ENCODE data around the gene SIVA1. TPM values are rescaled to one million over a fixed set of nuclear protein-coding genes. Genes with fewer than 3 reads are reported as not detected.
A peak's percentile ranks its signal among the peaks of the same experiment; 100 is the strongest.

Gene SIVA1
- total and polyA plus RNA-seq, 2 of the 4 experiments (the other 2 are of a cell fraction): 166 to 184 TPM

GRCh38 chr14:104754213-104754851 lies 1.4 kb downstream of the SIVA1 start:
- Histone ChIP-seq H4K91ac (ENCODE audit: insufficient read depth, low read depth, low read length) (no peak overlapping the region), H3K18ac (ENCODE audit: low read depth, low read length) (no peak overlapping the region), H2BK15ac (ENCODE audit: low read depth, low read length) (no peak overlapping the region), H3K27me3 (ENCODE audit: control insufficient read depth, insufficient read depth, low read length) (no peaks in the 10 kb centered on the region), H3K9ac (ENCODE audit: low read depth, low read length) (peak overlapping the region; percentile 87), H2BK120ac (ENCODE audit: low read depth, low read length) (no peak overlapping the region), H3K56ac (ENCODE audit: extremely low read depth, insufficient read depth, low read length) (no peak overlapping the region), H2AK9ac (replicated peaks; ENCODE audit: low read depth, low read length, poor library complexity) (peak overlapping the region; percentile 73), H2AFZ (replicated peaks; ENCODE audit: low read length, poor library complexity) (no peak overlapping the region), H4K5ac (ENCODE audit: low read depth, low read length) (no peak overlapping the region), H2BK5ac (ENCODE audit: low read depth, low read length, poor library complexity, severe bottlenecking) (no peak overlapping the region), H2BK20ac (ENCODE audit: low read depth, low read length) (no peak overlapping the region), H4K20me1 (ENCODE audit: insufficient read depth, low read length) (peaks cover 48% of the 10 kb centered on the region), H3K9me3 (ENCODE audit: control insufficient read depth, insufficient read depth, low read length) (no peaks in the 10 kb centered on the region), H3K23ac (ENCODE audit: low read depth, low read length) (peak overlapping the region; percentile 60; the same call in 1 of the 2 replicates), H3K14ac (replicated peaks; ENCODE audit: low read depth, low read length) (no peak overlapping the region), H3K4me3 (ENCODE audit: insufficient read depth, low read depth, low read length) (peak overlapping the region; percentile 88), H3K27ac (ENCODE audit: insufficient read depth, low read length) (no peak overlapping the region; the same call in 1 of the 2 replicates), H3K79me1 (ENCODE audit: low read depth in 1 of 2, low read length in 2 of 2) (peaks cover 8 to 57% of the 10 kb centered on the region in 2 experiments; a peak in 2 of 4 replicates), H3K9me1 (ENCODE audit: insufficient read depth, low read length) (peaks cover 6% of the 10 kb centered on the region), H4K8ac (ENCODE audit: low read depth in 2 of 2, low read length in 2 of 2) (no peak overlapping the region), H3K4ac (ENCODE audit: low read depth, low read length) (0 out of 2 replicates have a peak overlapping the region, but pooled peaks have one; percentile 69), H3K4me1 (ENCODE audit: control insufficient read depth, insufficient read depth, low read length) (peaks cover 16% of the 10 kb centered on the region), H3K36me3 (ENCODE audit: control insufficient read depth, insufficient read depth, low read length) (peaks cover 33% of the 10 kb centered on the region), H2AK5ac (ENCODE audit: low read depth, low read length) (no peak overlapping the region), H3K4me2 (ENCODE audit: low read depth, low read length) (peak overlapping the region; percentile 96)
- POLR2A ChIA-PET (ENCODE audit: unreplicated experiment): no interaction called here
- DNase-seq: no peak
- no peak for TF ChIP-seq SMC3 (IDR thresholded peaks at IDR 0.05; ENCODE audit: low read depth, low read length)
- TF ChIP-seq POLR2A (IDR thresholded peaks at IDR 0.05; ENCODE audit: low read depth, low read length): no peak
- no peak for TF ChIP-seq USF2 (IDR thresholded peaks at IDR 0.05; ENCODE audit: low read depth, low read length)
- no peak for TF ChIP-seq MXI1 (IDR thresholded peaks at IDR 0.05; ENCODE audit: borderline replicate concordance, low read depth, low read length)
- TF ChIP-seq MAZ (IDR thresholded peaks at IDR 0.05; ENCODE audit: borderline replicate concordance, low read depth, low read length): no peak
- TF ChIP-seq CEBPB (IDR thresholded peaks at IDR 0.05; ENCODE audit: low read depth, low read length): no peak
- no peak for TF ChIP-seq RAD21 (IDR thresholded peaks at IDR 0.05; ENCODE audit: low read length)
- no peak for TF ChIP-seq RFX5 (IDR thresholded peaks at IDR 0.05; ENCODE audit: low read depth, low read length)
- TF ChIP-seq FOS (IDR thresholded peaks at IDR 0.05; ENCODE audit: low read depth, low read length): no peak
- TF ChIP-seq CHD1 (IDR thresholded peaks at IDR 0.05; ENCODE audit: low read depth, low read length): no peak
- TF ChIP-seq ELK1 (IDR thresholded peaks at IDR 0.05; ENCODE audit: borderline replicate concordance, low read depth, low read length): no peak
- TF ChIP-seq BHLHE40 (IDR thresholded peaks at IDR 0.05; ENCODE audit: low read depth, low read length): no peak
- TF ChIP-seq, protein P1, sequence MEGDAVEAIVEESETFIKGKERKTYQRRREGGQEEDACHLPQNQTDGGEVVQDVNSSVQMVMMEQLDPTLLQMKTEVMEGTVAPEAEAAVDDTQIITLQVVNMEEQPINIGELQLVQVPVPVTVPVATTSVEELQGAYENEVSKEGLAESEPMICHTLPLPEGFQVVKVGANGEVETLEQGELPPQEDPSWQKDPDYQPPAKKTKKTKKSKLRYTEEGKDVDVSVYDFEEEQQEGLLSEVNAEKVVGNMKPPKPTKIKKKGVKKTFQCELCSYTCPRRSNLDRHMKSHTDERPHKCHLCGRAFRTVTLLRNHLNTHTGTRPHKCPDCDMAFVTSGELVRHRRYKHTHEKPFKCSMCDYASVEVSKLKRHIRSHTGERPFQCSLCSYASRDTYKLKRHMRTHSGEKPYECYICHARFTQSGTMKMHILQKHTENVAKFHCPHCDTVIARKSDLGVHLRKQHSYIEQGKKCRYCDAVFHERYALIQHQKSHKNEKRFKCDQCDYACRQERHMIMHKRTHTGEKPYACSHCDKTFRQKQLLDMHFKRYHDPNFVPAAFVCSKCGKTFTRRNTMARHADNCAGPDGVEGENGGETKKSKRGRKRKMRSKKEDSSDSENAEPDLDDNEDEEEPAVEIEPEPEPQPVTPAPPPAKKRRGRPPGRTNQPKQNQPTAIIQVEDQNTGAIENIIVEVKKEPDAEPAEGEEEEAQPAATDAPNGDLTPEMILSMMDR (conservative IDR thresholded peaks at IDR 0.05; ENCODE audit: low read depth, low read length): no peak
- no peak for TF ChIP-seq RCOR1 (IDR thresholded peaks at IDR 0.05; ENCODE audit: insufficient replicate concordance, low read length)
- TF ChIP-seq MAFK (IDR thresholded peaks at IDR 0.05; ENCODE audit: low read depth, low read length): no peak
- no peak for TF ChIP-seq NFE2L2 (IDR thresholded peaks at IDR 0.05; ENCODE audit: low read depth, low read length)
- intact Hi-C loops (cut with micrococcal nuclease) (no loop called here), dilution Hi-C loops (cut with HindIII; ENCODE audit: low sequenced_read_pairs, unreplicated experiment) (no loop called here), in situ Hi-C loops (cut with MboI; ENCODE audit: low sequenced_read_pairs) (no loop called here)
- no peak for ATAC-seq (ENCODE audit: low read depth)
- 66% methylated on average over 4 of the region's 13 CpGs; no CpG with 5 or more reads in 1 of the 2 experiments for WGBS, 2 experiments (ENCODE audit: extremely low coverage in 2 of 2, insufficient read length in 1 of 2)
- no TSS peak for BruUV-seq (replicated peaks)
- CTCF ChIA-PET: no interaction called here
